Cardiac muscle cell (in vitro differentiated cells and primary cell): Measurements from ENCODE around the gene CAB39L. TPM values are rescaled to one million over a fixed set of nuclear protein-coding genes. Genes with fewer than 3 reads are reported as not detected.

Source experiments
- DNase-seq, 2 donors: peaks; one replicate each; pipeline versions ENCODE4 v3.0.0 to v3.0.0-alpha.2; 2010 to 2017; ENCODE audit warnings: low read depth in 1 of 2, low spot score in 1 of 2
- H3K27ac ChIP-seq: fragments of 200-600 bp; sonication (generic); 2 replicates; pipeline ENCODE4 v1.5.1; 2016
- H3K27me3 ChIP-seq: fragments of 200-600 bp; sonication (generic); 2 replicates; pipeline ENCODE4 v1.6.0; 2016; ENCODE audit warnings: control low read depth
- H3K36me3 ChIP-seq: fragments of 200-600 bp; sonication (generic); 2 replicates; pipeline ENCODE4 v1.5.1; 2016; ENCODE audit warnings: control low read depth
- H3K4me1 ChIP-seq: fragments of 200-600 bp; sonication (generic); 2 replicates; pipeline ENCODE4 v1.8.1; 2017; ENCODE audit warnings: low read depth, mild to moderate bottlenecking, mixed run types
- H3K4me3 ChIP-seq: fragments of 200-600 bp; sonication (generic); 2 replicates; pipeline ENCODE4 v1.5.1; 2016; ENCODE audit warnings: mild to moderate bottlenecking
- H3K9me3 ChIP-seq: fragments of 200-600 bp; sonication (generic); 2 replicates; pipeline ENCODE4 v1.5.1; 2017; ENCODE audit warnings: low read depth, mild to moderate bottlenecking, control low read depth
- CTCF ChIP-seq: IDR thresholded peaks from 2 replicates; pipeline ENCODE4 v1.5.1; 2012; ENCODE audit warnings: low read depth, mild to moderate bottlenecking, low read length
- polyA plus RNA-seq: library from polyadenylated mRNA; unstranded; fragments of >200 nt; fragmentation: Nextera tagmentation; extraction: Ambion mirVana; gene quantifications from 2 replicates; pipeline ENCODE4 v1.2.1, GENCODE V29; 2016
- total RNA-seq: library from RNA; depleted of rRNA; stranded (reverse); fragments of >200 nt; gene quantifications from 2 replicates; pipeline ENCODE4 v1.2.3, GENCODE V29; 2016

The CAB39L gene
- total and polyA plus RNA-seq, 2 experiments from 2014 or later: 22.3 to 25.5 TPM

GRCh38 chr13:49279885-49280284 lies 164.0 kb downstream of the CAB39L start:
- no peaks in the 10 kb centered on the region for H3K27me3 ChIP-seq
- no peaks in the 10 kb centered on the region for H3K9me3 ChIP-seq
- H3K4me1 ChIP-seq: no peaks in the 10 kb centered on the region
- TF ChIP-seq CTCF: no peak
- DNase-seq: no peak
- H3K27ac ChIP-seq: no peak overlapping the region
- no peak overlapping the region for H3K4me3 ChIP-seq
- no peaks in the 10 kb centered on the region for H3K36me3 ChIP-seq

DNA sequence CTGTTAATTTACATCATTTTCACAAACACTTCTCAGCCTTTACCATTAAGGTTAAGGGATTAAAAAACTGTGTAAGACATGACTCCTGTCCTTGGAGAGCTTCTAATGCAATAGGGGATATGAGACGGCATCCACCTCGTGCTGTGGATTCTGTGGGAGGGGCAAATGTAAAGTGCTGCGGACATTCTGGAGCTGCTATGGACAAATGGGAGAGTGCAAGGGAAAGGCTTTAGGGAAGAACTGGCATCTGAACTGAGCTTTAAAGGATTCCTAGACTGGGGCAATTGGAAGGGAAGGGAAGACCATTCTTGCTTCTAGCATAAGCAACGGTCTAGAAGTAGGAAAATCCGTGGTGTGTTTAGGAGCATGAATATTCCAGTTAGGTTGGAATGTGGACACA lies 164.8 kb downstream of the CAB39L start:
- no peak overlapping the region for H3K4me3 ChIP-seq
- no peak for TF ChIP-seq CTCF
- H3K9me3 ChIP-seq: no peaks in the 10 kb centered on the region
- no peak overlapping the region for H3K27ac ChIP-seq
- no peak for DNase-seq
- no peaks in the 10 kb centered on the region for H3K27me3 ChIP-seq
- H3K4me1 ChIP-seq: no peaks in the 10 kb centered on the region
- no peaks in the 10 kb centered on the region for H3K36me3 ChIP-seq

DNA sequence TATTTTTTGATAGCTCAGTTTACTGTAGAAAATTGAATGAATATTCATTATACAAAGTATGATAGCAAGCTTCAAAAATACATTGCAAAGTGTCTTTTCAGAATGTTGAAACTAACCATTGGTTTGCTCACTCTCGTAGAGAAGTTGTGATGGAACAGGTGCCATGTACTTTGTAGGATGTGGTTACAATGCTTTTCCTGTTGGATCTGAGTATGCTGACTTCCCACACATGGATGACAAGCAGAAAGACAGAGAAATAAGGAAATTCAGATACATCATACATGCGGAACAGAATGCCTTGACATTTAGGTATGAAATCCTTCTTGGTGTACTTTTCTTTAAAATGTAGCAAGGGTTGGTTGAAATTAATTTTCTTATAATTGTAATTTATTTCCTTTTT lies 165.7 kb downstream of the CAB39L start:
- H3K4me1 ChIP-seq: no peaks in the 10 kb centered on the region
- no peaks in the 10 kb centered on the region for H3K9me3 ChIP-seq
- H3K27ac ChIP-seq: no peak overlapping the region
- TF ChIP-seq CTCF: no peak
- no peak overlapping the region for H3K4me3 ChIP-seq
- H3K36me3 ChIP-seq: no peaks in the 10 kb centered on the region
- H3K27me3 ChIP-seq: no peaks in the 10 kb centered on the region
- DNase-seq: no peak

DNA sequence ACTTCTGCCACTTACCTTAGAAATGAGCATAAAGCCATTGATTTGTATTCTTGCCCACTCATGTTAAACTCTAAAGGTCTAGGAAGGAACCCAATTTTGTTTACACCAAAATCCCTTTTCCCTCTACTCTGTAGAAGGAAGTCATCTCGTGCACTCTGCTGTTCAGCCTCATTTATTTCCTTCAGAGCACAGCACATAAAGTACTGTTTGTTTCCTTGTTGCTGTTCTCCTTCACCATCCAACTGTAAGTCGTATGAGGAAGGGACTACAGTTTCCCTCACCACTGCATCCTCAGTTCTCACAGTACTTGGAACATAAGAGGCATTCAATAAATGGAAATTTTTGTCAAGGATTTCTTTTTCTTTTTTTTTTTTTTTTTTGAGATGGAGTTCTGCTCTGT lies 171.6 kb downstream of the CAB39L start:
- TF ChIP-seq CTCF: no peak
- Histone ChIP-seq H3K4me3 (no peak overlapping the region), H3K27ac (no peak overlapping the region), H3K36me3 (no peaks in the 10 kb centered on the region), H3K4me1 (no peaks in the 10 kb centered on the region), H3K27me3 (no peaks in the 10 kb centered on the region), H3K9me3 (no peaks in the 10 kb centered on the region)
- no peak for DNase-seq

DNA sequence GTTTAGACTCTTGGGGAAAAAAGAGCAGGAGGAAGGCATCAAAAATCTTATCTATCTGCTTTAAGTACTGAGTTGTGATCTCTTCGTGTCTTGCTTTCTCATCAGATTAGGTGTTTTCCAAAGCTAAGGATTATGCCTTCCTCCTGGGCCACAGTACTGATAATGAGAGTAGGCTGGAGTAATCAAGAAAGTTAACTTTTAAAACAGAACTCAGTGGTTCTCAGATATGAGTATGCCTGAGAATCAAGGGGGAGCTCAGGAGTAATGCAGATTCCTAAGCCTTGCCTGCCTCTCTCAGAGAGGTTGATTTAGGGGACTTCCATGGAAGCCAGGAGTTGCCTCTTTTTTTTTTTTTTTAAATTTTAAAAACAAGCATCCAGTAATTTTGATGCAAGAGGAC lies 172.6 kb downstream of the CAB39L start:
- no peak for TF ChIP-seq CTCF

GRCh38 chr13:49265822-49266221 lies 178.0 kb downstream of the CAB39L start:
- DNase-seq: no peak
- Histone ChIP-seq H3K27me3 (no peaks in the 10 kb centered on the region), H3K36me3 (peaks cover 4% of the 10 kb centered on the region), H3K4me3 (no peak overlapping the region), H3K9me3 (no peaks in the 10 kb centered on the region), H3K27ac (no peak overlapping the region), H3K4me1 (no peaks in the 10 kb centered on the region)
- no peak for TF ChIP-seq CTCF

More for the DNA sequence above, 172.6 kb downstream of the CAB39L start:
- no peaks in the 10 kb centered on the region for H3K36me3 ChIP-seq
- no peaks in the 10 kb centered on the region for H3K9me3 ChIP-seq
- no peaks in the 10 kb centered on the region for H3K4me1 ChIP-seq
- no peak for DNase-seq
- H3K27ac ChIP-seq: no peak overlapping the region
- H3K27me3 ChIP-seq: no peaks in the 10 kb centered on the region
- H3K4me3 ChIP-seq: no peak overlapping the region
